Stomach smooth muscle (tissue), 2 donors: ENCODE measurements around the gene NAGLU.
A peak's percentile ranks its signal among the peaks of the same experiment; 100 is the strongest.

Experiments
- H3K27ac ChIP-seq: one replicate; pipeline ENCODE4 v1.7.0; 2013; ENCODE audit warnings: mild to moderate bottlenecking, low read length, inconsistent platforms
- H3K27me3 ChIP-seq, 2 donors: one replicate each; pipeline ENCODE4 v1.7.0; 2013; ENCODE audit warnings: low read length in 2 of 2; ENCODE audit not compliant: insufficient read depth in 2 of 2, control insufficient read depth in 1 of 2
- H3K36me3 ChIP-seq, 2 donors: one replicate each; pipeline ENCODE4 v1.7.0; 2013; ENCODE audit warnings: low read length in 2 of 2; ENCODE audit not compliant: control insufficient read depth in 2 of 2, insufficient read depth in 2 of 2
- H3K4me1 ChIP-seq: one replicate; pipeline ENCODE4 v1.7.0; 2013; ENCODE audit warnings: low read length; ENCODE audit not compliant: control insufficient read depth, insufficient read depth
- H3K4me3 ChIP-seq, 2 donors: one replicate each; pipeline ENCODE4 v1.7.0; 2013; ENCODE audit warnings: low read length in 2 of 2
- H3K9ac ChIP-seq, 2 donors: one replicate each; pipeline ENCODE4 v1.7.0; 2013; ENCODE audit warnings: low read length in 2 of 2, mild to moderate bottlenecking in 1 of 2
- H3K9me3 ChIP-seq, 2 donors: one replicate each; pipeline ENCODE4 v1.7.0; 2013; ENCODE audit warnings: low read length in 2 of 2; ENCODE audit not compliant: control insufficient read depth in 2 of 2
- donor health status: healthy.
- donor health status: Pancreatic carcinoma.

The NAGLU gene

GRCh38 chr17:42512246-42512645, 23.8 kb upstream of the NAGLU start:
- Histone ChIP-seq H3K27ac (peak overlapping the region; percentile 62), H3K4me3 (no peak overlapping the region), H3K36me3 (peaks cover 36 to 50% of the 10 kb centered on the region in 2 donors), H3K27me3 (no peaks in the 10 kb centered on the region), H3K9me3 (no peaks in the 10 kb centered on the region), H3K9ac (no peak overlapping the region), H3K4me1 (peaks cover 25% of the 10 kb centered on the region)

DNA sequence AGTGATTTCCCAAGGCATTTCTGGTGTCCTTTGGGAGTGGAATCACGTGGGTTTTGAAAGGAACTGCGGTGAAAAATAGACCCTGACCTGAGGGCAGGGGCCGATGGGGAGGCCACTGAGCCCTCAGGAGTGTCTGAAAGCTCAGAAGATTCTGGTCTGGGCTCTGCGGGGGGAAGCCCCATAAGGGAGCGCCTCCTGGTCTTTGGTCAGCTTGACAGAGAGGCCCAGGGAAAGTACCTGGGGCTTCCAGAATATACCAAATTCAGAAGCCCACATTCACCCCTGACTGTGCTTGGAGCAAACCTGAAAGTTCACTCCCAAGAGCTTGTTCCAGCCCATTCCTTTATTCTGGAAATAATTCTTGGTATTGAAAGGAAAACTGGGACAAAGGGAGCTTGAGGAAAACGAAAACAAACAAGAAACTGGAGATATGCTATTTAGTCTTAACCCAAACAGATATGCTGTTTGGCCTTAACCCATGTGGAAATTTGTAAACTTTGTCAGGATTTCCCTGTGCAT, 23.2 kb upstream of the NAGLU start:
- H3K36me3 ChIP-seq, result peaks cover 34 to 45% of the 10 kb centered on the region in 2 donors
- H3K9me3 ChIP-seq, result no peaks in the 10 kb centered on the region
- H3K4me1 ChIP-seq, result peaks cover 30% of the 10 kb centered on the region
- H3K4me3 ChIP-seq, result no peak overlapping the region
- H3K27ac ChIP-seq, result peak overlapping the region; percentile 62
- no peak overlapping the region for H3K9ac ChIP-seq
- no peaks in the 10 kb centered on the region for H3K27me3 ChIP-seq

- H3K36me3 ChIP-seq, result peaks cover 26 to 36% of the 10 kb centered on the region in 2 donors
These were observed 22.4 kb upstream of the NAGLU start for GRCh38 chr17:42513686-42514085.

DNA sequence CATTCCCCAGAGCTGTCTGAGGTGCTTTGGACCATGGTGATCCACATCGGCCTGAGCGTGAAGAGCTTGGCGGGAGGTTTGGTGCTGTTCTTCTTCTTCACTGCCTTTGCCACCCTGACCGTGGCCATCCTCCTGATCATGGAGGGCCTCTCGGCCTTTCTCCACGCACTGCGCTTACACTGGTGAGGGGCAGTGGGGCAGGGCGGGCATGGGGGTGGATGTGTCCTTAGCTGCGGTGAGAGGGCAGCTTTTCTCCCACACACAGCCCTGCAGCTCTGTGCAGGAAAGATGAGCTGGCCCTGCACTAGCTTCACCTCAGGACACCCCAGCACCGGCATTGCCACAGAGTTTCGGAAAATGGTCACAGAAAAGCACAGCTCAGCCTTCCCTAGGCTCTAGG, 21.8 kb upstream of the NAGLU start:
- H3K4me1 ChIP-seq, result peaks cover 45% of the 10 kb centered on the region

More at GRCh38 chr17:42513686-42514085, 22.4 kb upstream of the NAGLU start:
- peak overlapping the region; percentile 46 for H3K27ac ChIP-seq
- H3K4me3 ChIP-seq, result no peak overlapping the region
- H3K9ac ChIP-seq, result peak overlapping the region in 1 of 2 donors; percentile 29
- no peaks in the 10 kb centered on the region for H3K9me3 ChIP-seq
- H3K4me1 ChIP-seq, result peaks cover 39% of the 10 kb centered on the region
- H3K27me3 ChIP-seq, result no peaks in the 10 kb centered on the region

DNA sequence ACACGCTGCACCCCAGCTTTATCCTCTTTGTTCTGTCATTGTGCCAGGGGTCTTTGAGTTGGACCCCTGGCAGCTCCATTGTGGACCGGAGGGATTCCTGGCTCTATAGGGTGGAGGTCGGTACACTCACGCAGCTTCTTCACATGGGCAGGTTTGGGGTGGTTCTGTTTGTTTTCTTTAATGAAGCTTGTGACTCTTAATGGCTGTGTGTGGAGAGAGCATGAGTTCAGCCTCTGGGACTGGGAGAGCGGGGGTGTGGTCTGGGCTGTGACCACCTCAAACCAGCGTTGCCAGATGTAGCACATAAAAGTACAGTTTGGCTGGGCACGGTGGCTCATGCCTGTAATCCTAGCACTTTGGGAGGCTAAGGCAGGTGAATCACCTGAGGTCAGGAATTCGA, 21.2 kb upstream of the NAGLU start:
- H3K27me3 ChIP-seq, result no peaks in the 10 kb centered on the region
- peaks cover 51% of the 10 kb centered on the region for H3K4me1 ChIP-seq
- peak overlapping the region; percentile 46 for H3K27ac ChIP-seq
- H3K9me3 ChIP-seq, result no peaks in the 10 kb centered on the region
- peak overlapping the region in 1 of 2 donors; percentile 2 for H3K9ac ChIP-seq
- H3K36me3 ChIP-seq, result peaks cover 14 to 27% of the 10 kb centered on the region in 2 donors
- no peak overlapping the region for H3K4me3 ChIP-seq

More for the DNA sequence above, 21.8 kb upstream of the NAGLU start:
- H3K27ac ChIP-seq, result peak overlapping the region; percentile 46
- H3K27me3 ChIP-seq, result no peaks in the 10 kb centered on the region
- H3K9me3 ChIP-seq, result no peaks in the 10 kb centered on the region
- H3K36me3 ChIP-seq, result peaks cover 20 to 30% of the 10 kb centered on the region in 2 donors
- no peak overlapping the region for H3K4me3 ChIP-seq
- H3K9ac ChIP-seq, result peak overlapping the region in 1 of 2 donors; percentile 13

GRCh38 chr17:42517516-42517915, 18.5 kb upstream of the NAGLU start:
- no peaks in the 10 kb centered on the region for H3K9me3 ChIP-seq
- H3K4me3 ChIP-seq, result peak overlapping the region in 1 of 2 donors; percentile 22
- peaks cover 6 to 19% of the 10 kb centered on the region in 2 donors for H3K36me3 ChIP-seq
- no peaks in the 10 kb centered on the region for H3K27me3 ChIP-seq
- H3K4me1 ChIP-seq, result peaks cover 74% of the 10 kb centered on the region
- H3K27ac ChIP-seq, result peak overlapping the region; percentile 100
- peak overlapping the region in 1 of 2 donors; percentile 46 for H3K9ac ChIP-seq

GRCh38 chr17:42518046-42518754, 17.8 kb upstream of the NAGLU start:
- H3K36me3 ChIP-seq, result peaks cover 6 to 19% of the 10 kb centered on the region in 2 donors
- peak overlapping the region; percentile 100 for H3K27ac ChIP-seq
- peak overlapping the region; percentile 5 to 44 for H3K4me3 ChIP-seq
- no peaks in the 10 kb centered on the region for H3K27me3 ChIP-seq
- H3K9me3 ChIP-seq, result no peaks in the 10 kb centered on the region
- H3K4me1 ChIP-seq, result peaks cover 77% of the 10 kb centered on the region
- H3K9ac ChIP-seq, result peak overlapping the region; percentile 61 to 84

DNA sequence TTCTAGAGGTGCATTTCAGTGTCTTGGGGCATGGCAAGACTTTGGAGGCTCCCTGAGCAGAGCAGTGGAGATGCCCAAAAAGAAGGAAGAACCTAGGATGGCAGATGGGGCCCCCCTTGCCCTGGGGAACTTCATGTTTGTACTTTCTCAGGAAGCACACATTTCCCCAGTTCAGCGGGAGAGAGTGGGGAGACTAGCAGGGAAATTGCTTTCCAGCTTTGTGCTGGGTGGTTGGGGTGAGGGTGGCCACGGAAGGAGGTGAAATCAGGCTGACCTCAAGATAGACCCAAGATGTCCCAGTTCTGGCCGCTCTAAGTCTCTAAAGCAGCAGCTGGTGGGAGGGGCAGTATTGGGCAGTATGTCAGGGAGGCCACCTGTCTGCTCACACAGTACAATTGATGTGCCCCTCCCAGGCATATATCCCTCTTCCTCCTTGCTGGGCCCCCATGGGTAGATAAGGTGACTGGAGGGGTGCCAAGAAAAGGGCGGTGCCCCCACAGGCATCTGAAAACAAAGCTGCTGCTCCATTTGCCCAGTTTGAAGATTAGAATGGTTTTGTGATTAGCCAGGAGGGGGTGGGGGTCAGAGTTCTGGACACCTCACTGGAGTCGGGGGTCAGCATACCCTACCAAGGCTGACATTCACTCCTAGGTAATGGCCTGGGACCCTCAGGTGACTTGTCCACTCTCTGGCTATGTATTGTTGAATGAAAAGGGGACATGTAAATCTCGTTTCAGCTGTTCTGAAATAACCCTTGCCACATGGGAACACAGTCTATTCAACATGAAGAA, 17.1 kb upstream of the NAGLU start:
- H3K9me3 ChIP-seq, result no peaks in the 10 kb centered on the region
- H3K36me3 ChIP-seq, result peaks cover 6 to 16% of the 10 kb centered on the region in 2 donors
- H3K27ac ChIP-seq, result peak overlapping the region; percentile 100
- H3K9ac ChIP-seq, result peak overlapping the region; percentile 61 to 84
- no peaks in the 10 kb centered on the region for H3K27me3 ChIP-seq
- peaks cover 74% of the 10 kb centered on the region for H3K4me1 ChIP-seq
- H3K4me3 ChIP-seq, result peak overlapping the region in 1 of 2 donors; percentile 41

DNA sequence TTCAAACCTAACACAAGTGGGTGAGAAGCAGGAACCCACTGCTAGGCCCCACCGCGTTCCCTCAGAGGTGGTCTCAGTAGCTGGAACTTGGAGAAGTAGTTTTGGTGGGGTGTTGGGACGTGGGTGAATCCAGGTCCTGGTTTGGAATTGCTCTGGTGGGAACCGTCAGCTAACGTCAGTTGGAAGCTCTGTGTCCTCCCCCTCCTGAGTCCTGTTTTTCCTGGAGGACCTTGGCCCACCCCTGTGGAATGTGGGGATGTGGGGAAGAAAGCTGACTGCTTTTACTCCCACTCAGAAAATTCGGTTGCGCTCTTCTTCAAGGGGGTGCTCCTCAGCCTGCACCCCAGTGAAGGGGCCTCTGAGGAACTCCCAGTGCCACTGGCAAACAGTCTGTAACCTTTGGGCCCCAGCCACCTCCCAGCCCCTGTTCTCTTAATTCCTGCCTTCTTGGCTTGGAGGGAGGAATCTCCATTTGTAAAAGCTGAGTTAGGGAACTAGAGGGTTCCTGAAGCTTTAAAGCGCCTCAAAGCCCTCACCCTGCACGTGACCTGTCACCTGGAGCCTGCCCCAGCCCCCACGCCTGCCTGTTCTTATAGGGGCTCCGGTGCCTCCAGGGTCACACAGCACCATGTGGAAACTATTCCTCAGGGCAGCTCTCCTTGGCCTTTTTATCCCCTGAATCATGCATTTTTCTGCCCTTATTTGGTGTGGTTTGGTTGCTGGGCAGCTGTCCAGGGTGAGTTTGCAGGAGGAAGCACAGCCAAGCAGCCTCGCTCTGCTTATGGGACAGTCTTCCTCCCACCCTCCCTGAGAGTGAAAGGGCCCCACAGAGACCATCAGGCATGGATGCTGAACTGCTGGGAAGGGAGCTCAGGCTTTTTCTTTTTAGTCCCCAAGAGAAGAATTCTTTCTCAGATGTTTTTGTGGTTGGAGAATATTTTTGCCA, 16.2 kb upstream of the NAGLU start:
- Histone ChIP-seq H3K27me3 (no peaks in the 10 kb centered on the region), H3K4me3 (peak overlapping the region; percentile 34 to 41), H3K4me1 (peaks cover 74% of the 10 kb centered on the region), H3K36me3 (peaks cover 6 to 7% of the 10 kb centered on the region in 2 donors), H3K9me3 (no peaks in the 10 kb centered on the region), H3K27ac (peak overlapping the region; percentile 100), H3K9ac (peak overlapping the region; percentile 61 to 84)

DNA sequence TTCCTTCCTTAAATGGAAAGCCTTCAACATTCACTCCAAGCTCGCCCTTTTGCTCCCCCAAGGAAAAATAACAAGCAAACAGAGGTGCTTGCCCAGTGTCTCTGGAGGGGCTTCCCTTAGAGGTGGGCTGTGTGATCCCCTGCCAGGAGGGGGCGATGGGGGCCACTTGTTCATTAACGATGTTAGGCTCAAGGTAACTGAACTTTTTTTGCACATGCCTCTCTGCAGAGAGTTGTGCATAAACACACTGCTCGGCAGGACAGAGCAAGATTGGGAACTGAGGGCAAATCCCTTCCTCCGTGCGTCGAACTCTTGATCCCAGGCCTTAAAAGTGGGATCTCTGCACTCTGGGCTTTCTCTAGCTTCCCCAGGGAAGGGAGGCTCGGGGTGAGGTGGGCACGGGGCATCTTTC, 15.5 kb upstream of the NAGLU start:
- H3K27ac ChIP-seq, result peak overlapping the region; percentile 100
- peak overlapping the region; percentile 61 to 74 for H3K9ac ChIP-seq
- peak overlapping the region; percentile 34 to 47 for H3K4me3 ChIP-seq
- H3K4me1 ChIP-seq, result peaks cover 77% of the 10 kb centered on the region
- H3K36me3 ChIP-seq, result peaks cover 6% of the 10 kb centered on the region in 2 donors
- H3K9me3 ChIP-seq, result no peaks in the 10 kb centered on the region
- H3K27me3 ChIP-seq, result no peaks in the 10 kb centered on the region
